Liver (tissue), 9 donors: Measurements from ENCODE around the gene SPECC1L. TPM values are rescaled to one million over a fixed set of nuclear protein-coding genes. Genes with fewer than 3 reads are reported as not detected.

Experiments
- DNase-seq: peaks from one replicate; pipeline ENCODE4 v3.0.0-alpha.2; 2017; ENCODE audit warnings: low spot score
- H3K27ac ChIP-seq, 2 donors: one replicate each; pipeline ENCODE4 v1.7.0; 2013; ENCODE audit warnings: inconsistent platforms in 2 of 2, low read length in 2 of 2, control low read depth in 1 of 2, low read depth in 1 of 2, mild to moderate bottlenecking in 1 of 2
- H3K27me3 ChIP-seq, 4 donors: one replicate each; pipeline versions ENCODE4 v1.6.1 to v1.7.0; 2013; ENCODE audit warnings: low read length in 3 of 4, inconsistent platforms in 1 of 4, mild to moderate bottlenecking in 1 of 4, moderate library complexity in 1 of 4; ENCODE audit not compliant: control insufficient read depth in 4 of 4, insufficient read depth in 4 of 4
- H3K36me3 ChIP-seq, 4 donors: one replicate each; pipeline versions ENCODE4 v1.6.1 to v1.7.0; 2013; ENCODE audit warnings: low read length in 3 of 4, mild to moderate bottlenecking in 3 of 4, low read depth in 1 of 4, moderate library complexity in 1 of 4; ENCODE audit not compliant: control insufficient read depth in 4 of 4, insufficient read depth in 3 of 4
- H3K4me1 ChIP-seq, 4 donors: one replicate each; pipeline versions ENCODE4 v1.6.1 to v1.7.0; 2013; ENCODE audit warnings: low read length in 3 of 4, mild to moderate bottlenecking in 3 of 4, moderate library complexity in 1 of 4; ENCODE audit not compliant: control insufficient read depth in 4 of 4, insufficient read depth in 4 of 4
- H3K4me3 ChIP-seq, 3 donors: one replicate each; pipeline versions ENCODE4 v1.6.1 to v1.7.0; 2013; ENCODE audit warnings: low read length in 3 of 3, control low read depth in 1 of 3, low read depth in 1 of 3, mild to moderate bottlenecking in 1 of 3
- H3K9ac ChIP-seq, 2 donors: one replicate each; pipeline ENCODE4 v1.7.0; 2013; ENCODE audit warnings: low read length in 2 of 2, mild to moderate bottlenecking in 2 of 2, moderate library complexity in 2 of 2, control low read depth in 1 of 2, low read depth in 1 of 2
- H3K9me3 ChIP-seq, 4 donors: one replicate each; pipeline versions ENCODE4 v1.6.1 to v1.7.0; 2013; ENCODE audit warnings: low read length in 3 of 4; ENCODE audit not compliant: control insufficient read depth in 4 of 4
- ATF3 ChIP-seq: IDR thresholded peaks from 2 replicates; pipeline ENCODE4 v1.6.1; 2016; ENCODE audit warnings: antibody characterized with exemption
- CTCF ChIP-seq: fragments of 150-350 bp; IDR thresholded peaks from 2 replicates; pipeline ENCODE4 v1.5.1; 2017; ENCODE audit warnings: improper control_type of control experiment, low read depth, low read length; ENCODE audit not compliant: missing input control
- FOXA1 ChIP-seq: IDR thresholded peaks from 2 replicates; pipeline ENCODE4 v1.6.1; 2016; ENCODE audit warnings: antibody characterized with exemption
- FOXA2 ChIP-seq: IDR thresholded peaks from 2 replicates; pipeline ENCODE4 v1.6.1; 2016; ENCODE audit warnings: antibody characterized with exemption
- GABPA ChIP-seq, 2 donors: IDR thresholded peaks in 1 of 2; conservative IDR thresholded peaks in 1 of 2; 2 replicates each; pipeline ENCODE4 v1.6.1; 2016; ENCODE audit warnings: antibody characterized with exemption in 2 of 2, mild to moderate bottlenecking in 1 of 2, moderate library complexity in 1 of 2
- HNF4A ChIP-seq, 2 donors: conservative IDR thresholded peaks; 2 replicates each; pipeline ENCODE4 v1.6.1; 2016; ENCODE audit warnings: antibody characterized with exemption in 2 of 2, mild to moderate bottlenecking in 2 of 2
- JUND ChIP-seq, 2 donors: IDR thresholded peaks; 2 replicates each; pipeline ENCODE4 v1.6.1; 2016; ENCODE audit warnings: antibody characterized with exemption in 2 of 2
- MAX ChIP-seq: IDR thresholded peaks from 2 replicates; pipeline ENCODE4 v1.6.1; 2016; ENCODE audit warnings: antibody characterized with exemption
- NR2F2 ChIP-seq: IDR thresholded peaks from 2 replicates; pipeline ENCODE4 v1.6.1; 2016; ENCODE audit warnings: antibody characterized with exemption
- RAD21 ChIP-seq, 2 donors: IDR thresholded peaks; 2 replicates each; pipeline ENCODE4 v1.6.1; 2016; ENCODE audit warnings: antibody characterized with exemption in 2 of 2, mild to moderate bottlenecking in 2 of 2
- REST ChIP-seq: IDR thresholded peaks from 2 replicates; pipeline ENCODE4 v1.6.1; 2016; ENCODE audit warnings: antibody characterized with exemption, mild to moderate bottlenecking
- RXRA ChIP-seq, 2 donors: IDR thresholded peaks; 2 replicates each; pipeline ENCODE4 v1.6.1; 2017 to 2018; ENCODE audit warnings: antibody characterized with exemption in 2 of 2, mild to moderate bottlenecking in 1 of 2
- TAF1 ChIP-seq: conservative IDR thresholded peaks from 2 replicates; pipeline ENCODE4 v1.6.1; 2016; ENCODE audit warnings: antibody characterized with exemption, mild to moderate bottlenecking
- YY1 ChIP-seq: IDR thresholded peaks from 2 replicates; pipeline ENCODE4 v1.6.1; 2016; ENCODE audit warnings: antibody characterized with exemption, mild to moderate bottlenecking
- ZBTB33 ChIP-seq: IDR thresholded peaks from 2 replicates; pipeline ENCODE4 v1.6.1; 2016; ENCODE audit warnings: antibody characterized with exemption
- WGBS: extraction: QIAGEN DNeasy Blood & Tissue Kit; methylation state at CpG from one replicate; pipeline ENCODE4 v1.1.7; 2013; 5-methylcytosine and 5-hydroxymethylcytosine counted together
- polyA plus RNA-seq, 2 donors: library from polyadenylated mRNA; stranded (reverse) in 1 of 2; unstranded in 1 of 2; fragments of 200-250 nt in 1 of 2; fragments of >200 nt in 1 of 2; fragmentation: Nextera tagmentation in 1 of 2; extraction: Ambion mirVana in 1 of 2; gene quantifications; one replicate each; pipeline versions ENCODE4 v1.2.1 to v1.2.3, GENCODE V29; 2013 to 2015
- total RNA-seq, 2 donors: library from RNA; depleted of rRNA; stranded (reverse); fragments of >200 nt; gene quantifications; one replicate each; pipeline ENCODE4 v1.2.3, GENCODE V29; 2014
- donor health status: healthy.
- donor health status: healthy.
- donor health status: healthy.
- donor health status: healthy.
- donor health status: healthy.

The SPECC1L gene
- total and polyA plus RNA-seq, 4 donors, result 5.4 to 22.3 (median 12.3) TPM

- peaks cover 0 to 2% (median 0%) of the 10 kb centered on the region in 4 donors for H3K4me1 ChIP-seq
- H3K27me3 ChIP-seq, result no peaks in the 10 kb centered on the region
- H3K9me3 ChIP-seq, result no peaks in the 10 kb centered on the region
- DNase-seq, result no peak
- peaks cover 2 to 24% (median 5%) of the 10 kb centered on the region in 4 donors for H3K36me3 ChIP-seq
- no peak overlapping the region for H3K9ac ChIP-seq
- 86% methylated on average over 19 of the region's 19 CpGs for WGBS
- peak overlapping the region; percentile 2 to 38 for H3K27ac ChIP-seq
- TF ChIP-seq FOXA2 (no peak), JUND (IDR thresholded peaks at IDR 0.05) (no peak), MAX (no peak), HNF4A (conservative IDR thresholded peaks at IDR 0.05) (no peak), NR2F2 (no peak), RAD21 (IDR thresholded peaks at IDR 0.05) (no peak), ATF3 (no peak), REST (no peak)
- H3K4me3 ChIP-seq, result no peak overlapping the region
Measured at GRCh38 chr22:24406322-24407277, 136.0 kb downstream of the SPECC1L start.

- H3K9me3 ChIP-seq, result no peaks in the 10 kb centered on the region
- 75% methylated on average over 15 of the region's 15 CpGs for WGBS
- H3K4me3 ChIP-seq, result no peak overlapping the region
- H3K4me1 ChIP-seq, result peaks cover 0 to 2% (median 0%) of the 10 kb centered on the region in 4 donors
- TF ChIP-seq NR2F2 (peak; percentile 79), JUND (IDR thresholded peaks at IDR 0.05) (no peak), MAX (no peak), ATF3 (no peak), ZBTB33 (no peak), HNF4A (conservative IDR thresholded peaks at IDR 0.05) (no peak), RXRA (IDR thresholded peaks at IDR 0.05) (peak in 1 of 2 donors; percentile 50), TAF1 (no peak), FOXA2 (no peak), REST (no peak), CTCF (no peak), GABPA (IDR thresholded peaks at IDR 0.05 in 1 of 2, conservative IDR thresholded peaks at IDR 0.05 in 1 of 2) (no peak), FOXA1 (no peak), YY1 (no peak)
- H3K36me3 ChIP-seq, result peaks cover 2 to 29% (median 4%) of the 10 kb centered on the region in 4 donors
- H3K9ac ChIP-seq, result no peak overlapping the region
- DNase-seq, result no peak
- H3K27me3 ChIP-seq, result no peaks in the 10 kb centered on the region
- H3K27ac ChIP-seq, result peak overlapping the region; percentile 2 to 59
Measured at GRCh38 chr22:24407278-24407665, 136.6 kb downstream of the SPECC1L start.
